ENCODE measurements around the gene HRCT1. TPM values are rescaled to one million over a fixed set of nuclear protein-coding genes. Genes with fewer than 3 reads are reported as not detected.

Gene HRCT1
- 1.7 TPM in 2 replicates for total RNA-seq (2014; rRNA removed)
- Bru-seq, nascent RNA: percentile 34 among the genes with signal in this experiment
- BruChase-seq, experiment 1, labeled RNA remaining after a 6-hour chase: percentile 41 among the genes with signal in this experiment
- percentile 44 among the genes with signal in this experiment for BruChase-seq, experiment 2, labeled RNA remaining after a 2-hour chase
- long read RNA-seq: 0 reads

DNA sequence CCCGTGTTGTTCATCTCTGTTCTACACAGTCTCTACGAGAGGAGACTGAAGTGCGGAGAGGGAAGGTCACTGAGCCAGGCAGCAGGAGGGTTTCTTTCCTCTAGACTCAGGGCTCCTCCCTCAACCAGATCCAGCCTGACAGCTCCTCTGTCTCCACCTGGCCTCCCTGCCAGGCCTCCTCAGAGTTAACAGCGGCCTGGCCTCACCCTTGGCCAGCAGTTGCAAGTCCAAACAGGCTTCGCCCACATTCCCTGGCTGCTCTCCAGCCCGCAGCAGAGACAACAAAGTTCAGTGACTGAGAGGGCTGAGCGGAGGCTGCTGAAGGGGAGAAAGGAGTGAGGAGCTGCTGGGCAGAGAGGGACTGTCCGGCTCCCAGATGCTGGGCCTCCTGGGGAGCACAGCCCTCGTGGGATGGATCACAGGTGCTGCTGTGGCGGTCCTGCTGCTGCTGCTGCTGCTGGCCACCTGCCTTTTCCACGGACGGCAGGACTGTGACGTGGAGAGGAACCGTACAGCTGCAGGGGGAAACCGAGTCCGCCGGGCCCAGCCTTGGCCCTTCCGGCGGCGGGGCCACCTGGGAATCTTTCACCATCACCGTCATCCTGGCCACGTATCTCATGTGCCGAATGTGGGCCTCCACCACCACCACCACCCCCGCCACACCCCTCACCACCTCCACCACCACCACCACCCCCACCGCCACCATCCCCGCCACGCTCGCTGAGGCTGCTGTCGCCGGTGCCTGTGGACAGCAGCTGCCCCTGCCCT lies at the start of gene HRCT1:
Gene HRCT1 (plus strand): TSS at position 291 of the 768 bp plus-strand sequence. CDS start 86 bp downstream, at position 377.
- peak within 1 kb of the TSS; percentile 68 for H3K9ac ChIP-seq (ENCODE audit: low read length)
- H4K20me1 ChIP-seq (ENCODE audit: low read length): no peaks in the 10 kb centered on the region
- ChIA-PET POLR2A (ENCODE audit: unreplicated experiment) (no interaction called here), CTCF (interaction anchor here (1.0 kb wide), 1 partner anchor 101 kb away, joined by 3 read pairs; no protein-coding TSS in a partner anchor)
- peaks cover 10% of the 10 kb centered on the region for H3K79me2 ChIP-seq (ENCODE audit: low read length)
- peak within 1 kb of the TSS; percentile 49; the same call in 1 of the 2 replicates for H3K4me3 ChIP-seq (ENCODE audit: low read length)
- no peaks in the 10 kb centered on the region for H3K36me3 ChIP-seq (ENCODE audit: low read depth, low read length)
- intact Hi-C loops (cut with micrococcal nuclease): no loop called here
- no TSS peak for BruUV-seq (replicated peaks)
- DNase-seq (peak; percentile 96), ATAC-seq (peak; percentile 61)
- TF ChIP-seq EZH2phosphoT487 (IDR thresholded peaks at IDR 0.05; ENCODE audit: borderline replicate concordance, low read length) (no peak), EZH2 (IDR thresholded peaks at IDR 0.05; ENCODE audit: low read length, unreplicated experiment) (no peak)
- TF ChIP-seq, protein P1, sequence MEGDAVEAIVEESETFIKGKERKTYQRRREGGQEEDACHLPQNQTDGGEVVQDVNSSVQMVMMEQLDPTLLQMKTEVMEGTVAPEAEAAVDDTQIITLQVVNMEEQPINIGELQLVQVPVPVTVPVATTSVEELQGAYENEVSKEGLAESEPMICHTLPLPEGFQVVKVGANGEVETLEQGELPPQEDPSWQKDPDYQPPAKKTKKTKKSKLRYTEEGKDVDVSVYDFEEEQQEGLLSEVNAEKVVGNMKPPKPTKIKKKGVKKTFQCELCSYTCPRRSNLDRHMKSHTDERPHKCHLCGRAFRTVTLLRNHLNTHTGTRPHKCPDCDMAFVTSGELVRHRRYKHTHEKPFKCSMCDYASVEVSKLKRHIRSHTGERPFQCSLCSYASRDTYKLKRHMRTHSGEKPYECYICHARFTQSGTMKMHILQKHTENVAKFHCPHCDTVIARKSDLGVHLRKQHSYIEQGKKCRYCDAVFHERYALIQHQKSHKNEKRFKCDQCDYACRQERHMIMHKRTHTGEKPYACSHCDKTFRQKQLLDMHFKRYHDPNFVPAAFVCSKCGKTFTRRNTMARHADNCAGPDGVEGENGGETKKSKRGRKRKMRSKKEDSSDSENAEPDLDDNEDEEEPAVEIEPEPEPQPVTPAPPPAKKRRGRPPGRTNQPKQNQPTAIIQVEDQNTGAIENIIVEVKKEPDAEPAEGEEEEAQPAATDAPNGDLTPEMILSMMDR (conservative IDR thresholded peaks at IDR 0.05; ENCODE audit: low read depth, low read length): no peak
- peak within 1 kb of the TSS; percentile 28; the same call in 1 of the 2 replicates for H2AFZ ChIP-seq (ENCODE audit: low read length)
- peaks cover 11% of the 10 kb centered on the region for H3F3A ChIP-seq (ENCODE audit: low read length, unreplicated experiment)
- peak within 1 kb of the TSS; percentile 94 for H3K27ac ChIP-seq (ENCODE audit: low read length)
- H3K9me3 ChIP-seq (ENCODE audit: low read length): no peaks in the 10 kb centered on the region
- H3K4me2 ChIP-seq (ENCODE audit: low read length): peak within 1 kb of the TSS; percentile 77
- peaks cover 72% of the 10 kb centered on the region for H3K4me1 ChIP-seq (ENCODE audit: insufficient read depth, low read length)
- no peaks in the 10 kb centered on the region for H3K27me3 ChIP-seq (ENCODE audit: low read length)
- H3K9me2 ChIP-seq (replicated peaks; ENCODE audit: low read length): no peaks in the 10 kb centered on the region

DNA sequence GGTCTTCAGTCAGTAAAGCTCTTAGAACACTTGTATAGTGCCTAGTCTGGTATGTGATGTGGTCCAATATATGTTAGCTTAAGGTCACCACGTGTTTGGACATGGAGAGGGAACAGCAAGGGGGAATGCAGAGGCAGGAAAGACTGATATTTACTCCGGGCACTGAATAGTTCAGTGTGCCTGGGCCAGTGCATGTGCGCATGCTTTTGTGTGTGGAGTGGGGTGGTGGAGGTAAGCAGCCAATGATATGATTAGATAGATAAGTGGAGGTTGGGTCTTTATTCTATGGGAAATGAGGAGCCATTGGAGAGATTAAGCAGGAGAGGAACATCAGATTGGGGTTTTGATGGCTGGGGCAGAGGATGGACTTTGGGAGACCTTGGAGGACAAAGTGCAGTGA lies 49.8 kb upstream of the HRCT1 start:
- no peaks in the 10 kb centered on the region for H3K79me2 ChIP-seq (ENCODE audit: low read length)
- H3K4me1 ChIP-seq (ENCODE audit: insufficient read depth, low read length): no peaks in the 10 kb centered on the region
- no TSS peak for BruUV-seq (replicated peaks)
- H3K4me3 ChIP-seq (ENCODE audit: low read length): no peak overlapping the region
- H3K4me2 ChIP-seq (ENCODE audit: low read length): no peak overlapping the region
- no peaks in the 10 kb centered on the region for H3K36me3 ChIP-seq (ENCODE audit: low read depth, low read length)
- no peaks in the 10 kb centered on the region for H3K9me3 ChIP-seq (ENCODE audit: low read length)
- TF ChIP-seq, protein P1 (conservative IDR thresholded peaks at IDR 0.05; ENCODE audit: low read depth, low read length): no peak
- TF ChIP-seq EZH2phosphoT487 (IDR thresholded peaks at IDR 0.05; ENCODE audit: borderline replicate concordance, low read length) (no peak), EZH2 (IDR thresholded peaks at IDR 0.05; ENCODE audit: low read length, unreplicated experiment) (no peak)
- no peak for ATAC-seq
- no peak overlapping the region for H2AFZ ChIP-seq (ENCODE audit: low read length)
- no peak overlapping the region for H3K27ac ChIP-seq (ENCODE audit: low read length)
- no peak overlapping the region for H3K9ac ChIP-seq (ENCODE audit: low read length)
- H3F3A ChIP-seq (ENCODE audit: low read length, unreplicated experiment): no peaks in the 10 kb centered on the region
- no peak for DNase-seq
- intact Hi-C loops (cut with micrococcal nuclease): no loop called here
- no peaks in the 10 kb centered on the region for H3K27me3 ChIP-seq (ENCODE audit: low read length)
- ChIA-PET POLR2A (ENCODE audit: unreplicated experiment) (interaction anchor here (0.6 kb wide), 1 partner anchor 12 kb away, joined by 3 read pairs; no protein-coding TSS in a partner anchor), CTCF (no interaction called here)
- no peaks in the 10 kb centered on the region for H3K9me2 ChIP-seq (replicated peaks; ENCODE audit: low read length)
- no peaks in the 10 kb centered on the region for H4K20me1 ChIP-seq (ENCODE audit: low read length)
